ENCODE data around the gene ARHGDIG.
"Not testable (repeated sequence)": the region's sequence is repeated elsewhere in the genome, so short reads cannot be mapped to it uniquely, and the experiment has no call there.

ARHGDIG gene

DNA sequence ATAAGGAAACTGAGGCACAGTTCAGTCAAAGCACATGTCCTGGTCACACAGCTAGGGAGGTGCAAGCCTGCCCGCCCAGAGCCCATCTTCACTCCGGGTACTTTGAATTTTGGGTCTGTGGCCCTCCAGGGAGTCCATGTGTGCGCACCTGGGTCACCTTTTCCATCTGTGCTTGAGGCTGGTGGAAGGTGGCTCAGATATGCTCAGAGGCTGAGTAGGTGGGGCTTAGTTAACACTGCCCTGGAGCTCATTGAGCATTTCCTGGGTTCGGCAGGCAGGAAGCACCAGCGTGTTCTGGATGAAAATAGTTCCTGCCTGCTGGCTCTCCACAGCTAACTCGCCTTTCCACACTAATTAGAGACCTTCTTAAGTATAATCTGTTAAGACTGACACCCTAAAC is 26.6 kb upstream of the ARHGDIG start:
- Histone ChIP-seq H3K9ac (ENCODE audit: low read length) (no peak overlapping the region), H3K4me3 (ENCODE audit: low read depth in 1 of 2, low read length in 2 of 2) (no peak overlapping the region), H3K9me3 (ENCODE audit: low read length) (no peaks in the 10 kb centered on the region), H3K27me3 (ENCODE audit: control insufficient read depth in 1 of 2, insufficient read depth in 2 of 2, low read length in 2 of 2) (no peaks in the 10 kb centered on the region), H3K4me1 (ENCODE audit: insufficient read depth, low read length) (no peaks in the 10 kb centered on the region), H3K36me3 (ENCODE audit: insufficient read depth, low read length) (peaks cover 26% of the 10 kb centered on the region), H3K27ac (ENCODE audit: low read depth, low read length) (no peak overlapping the region)

DNA sequence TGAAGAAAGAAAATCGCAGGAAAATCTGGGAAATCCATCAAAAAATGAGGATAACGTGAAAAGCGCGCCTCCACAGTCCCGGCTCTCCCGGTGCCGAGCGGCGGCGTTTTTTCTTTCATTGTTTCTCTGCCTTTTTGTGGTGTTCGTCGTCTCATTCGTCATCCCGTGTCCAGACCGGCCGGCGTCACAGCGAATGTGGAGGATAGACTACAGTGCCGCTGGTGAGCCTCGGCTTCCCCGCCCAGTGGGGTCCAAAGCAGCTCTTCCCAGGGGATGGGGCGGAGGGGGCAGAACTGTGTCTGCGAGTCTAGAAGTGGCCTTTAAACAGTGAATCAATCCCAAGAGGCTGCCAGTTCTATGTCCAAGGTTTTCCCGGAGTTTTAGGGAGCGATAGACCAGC is 25.9 kb upstream of the ARHGDIG start:
- Histone ChIP-seq H3K9ac (ENCODE audit: low read length) (no peak overlapping the region), H3K27ac (ENCODE audit: low read depth, low read length) (no peak overlapping the region), H3K4me1 (ENCODE audit: insufficient read depth, low read length) (no peaks in the 10 kb centered on the region), H3K27me3 (ENCODE audit: control insufficient read depth in 1 of 2, insufficient read depth in 2 of 2, low read length in 2 of 2) (no peaks in the 10 kb centered on the region), H3K9me3 (ENCODE audit: low read length) (no peaks in the 10 kb centered on the region), H3K4me3 (ENCODE audit: low read depth in 1 of 2, low read length in 2 of 2) (no peak overlapping the region), H3K36me3 (ENCODE audit: insufficient read depth, low read length) (peaks cover 30% of the 10 kb centered on the region)

- Histone ChIP-seq H3K36me3 (ENCODE audit: insufficient read depth, low read length) (peaks cover 35% of the 10 kb centered on the region), H3K4me1 (ENCODE audit: insufficient read depth, low read length) (no peaks in the 10 kb centered on the region), H3K9ac (ENCODE audit: low read length) (no peak overlapping the region), H3K4me3 (ENCODE audit: low read depth in 1 of 2, low read length in 2 of 2) (no peak overlapping the region), H3K27ac (ENCODE audit: low read depth, low read length) (no peak overlapping the region), H3K9me3 (ENCODE audit: low read length) (no peaks in the 10 kb centered on the region), H3K27me3 (ENCODE audit: control insufficient read depth in 1 of 2, insufficient read depth in 2 of 2, low read length in 2 of 2) (no peaks in the 10 kb centered on the region)
Observed at GRCh38 chr16:255183-255582, 25.2 kb upstream of the ARHGDIG start.

DNA sequence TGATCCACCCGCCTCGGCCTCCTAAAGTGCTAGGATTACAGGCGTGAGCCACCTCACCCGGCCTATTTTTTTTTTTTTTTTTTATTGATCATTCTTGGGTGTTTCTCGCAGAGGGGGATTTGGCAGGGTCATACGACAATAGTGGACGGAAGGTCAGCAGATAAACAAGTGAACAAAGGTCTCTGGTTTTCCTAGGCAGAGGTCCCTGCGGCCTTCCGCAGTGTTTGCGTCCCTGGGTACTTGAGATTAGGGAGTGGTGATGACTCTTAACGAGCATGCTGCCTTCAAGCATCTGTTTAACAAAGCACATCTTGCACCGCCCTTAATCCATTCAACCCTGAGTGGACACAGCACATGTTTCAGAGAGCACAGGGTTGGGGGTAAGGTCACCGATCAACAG is 22.3 kb upstream of the ARHGDIG start:
- H3K36me3 ChIP-seq (ENCODE audit: insufficient read depth, low read length) = peaks cover 54% of the 10 kb centered on the region
- H3K4me3 ChIP-seq (ENCODE audit: low read depth in 1 of 2, low read length in 2 of 2); H3K4me1 ChIP-seq (ENCODE audit: insufficient read depth, low read length); H3K9ac ChIP-seq (ENCODE audit: low read length); H3K9me3 ChIP-seq (ENCODE audit: low read length); H3K27ac ChIP-seq (ENCODE audit: low read depth, low read length); H3K27me3 ChIP-seq (ENCODE audit: control insufficient read depth in 1 of 2, insufficient read depth in 2 of 2, low read length in 2 of 2): not testable (repeated sequence)

GRCh38 chr16:259226-259625 is 21.2 kb upstream of the ARHGDIG start:
- Histone ChIP-seq H3K27ac (ENCODE audit: low read depth, low read length) (no peak overlapping the region), H3K4me3 (ENCODE audit: low read depth in 1 of 2, low read length in 2 of 2) (no peak overlapping the region), H3K9me3 (ENCODE audit: low read length) (no peaks in the 10 kb centered on the region), H3K27me3 (ENCODE audit: control insufficient read depth in 1 of 2, insufficient read depth in 2 of 2, low read length in 2 of 2) (no peaks in the 10 kb centered on the region), H3K36me3 (ENCODE audit: insufficient read depth, low read length) (peaks cover 58% of the 10 kb centered on the region), H3K4me1 (ENCODE audit: insufficient read depth, low read length) (no peaks in the 10 kb centered on the region), H3K9ac (ENCODE audit: low read length) (no peak overlapping the region)

GRCh38 chr16:259814-260253 is 20.6 kb upstream of the ARHGDIG start:
- no peak overlapping the region for H3K4me3 ChIP-seq (ENCODE audit: low read depth in 1 of 2, low read length in 2 of 2)
- H3K36me3 ChIP-seq (ENCODE audit: insufficient read depth, low read length) = peaks cover 58% of the 10 kb centered on the region
- H3K9ac ChIP-seq (ENCODE audit: low read length) = no peak overlapping the region
- H3K27me3 ChIP-seq (ENCODE audit: control insufficient read depth in 1 of 2, insufficient read depth in 2 of 2, low read length in 2 of 2) = no peaks in the 10 kb centered on the region
- H3K27ac ChIP-seq (ENCODE audit: low read depth, low read length) = no peak overlapping the region
- H3K4me1 ChIP-seq (ENCODE audit: insufficient read depth, low read length) = no peaks in the 10 kb centered on the region
- H3K9me3 ChIP-seq (ENCODE audit: low read length) = no peaks in the 10 kb centered on the region

- no peak overlapping the region for H3K27ac ChIP-seq (ENCODE audit: low read depth, low read length)
- no peaks in the 10 kb centered on the region for H3K9me3 ChIP-seq (ENCODE audit: low read length)
- H3K27me3 ChIP-seq (ENCODE audit: control insufficient read depth in 1 of 2, insufficient read depth in 2 of 2, low read length in 2 of 2) = no peaks in the 10 kb centered on the region
- H3K36me3 ChIP-seq (ENCODE audit: insufficient read depth, low read length) = peaks cover 60% of the 10 kb centered on the region
- no peaks in the 10 kb centered on the region for H3K4me1 ChIP-seq (ENCODE audit: insufficient read depth, low read length)
- no peak overlapping the region for H3K9ac ChIP-seq (ENCODE audit: low read length)
- H3K4me3 ChIP-seq (ENCODE audit: low read depth in 1 of 2, low read length in 2 of 2) = no peak overlapping the region
Observed at GRCh38 chr16:260326-260725, 20.1 kb upstream of the ARHGDIG start.

DNA sequence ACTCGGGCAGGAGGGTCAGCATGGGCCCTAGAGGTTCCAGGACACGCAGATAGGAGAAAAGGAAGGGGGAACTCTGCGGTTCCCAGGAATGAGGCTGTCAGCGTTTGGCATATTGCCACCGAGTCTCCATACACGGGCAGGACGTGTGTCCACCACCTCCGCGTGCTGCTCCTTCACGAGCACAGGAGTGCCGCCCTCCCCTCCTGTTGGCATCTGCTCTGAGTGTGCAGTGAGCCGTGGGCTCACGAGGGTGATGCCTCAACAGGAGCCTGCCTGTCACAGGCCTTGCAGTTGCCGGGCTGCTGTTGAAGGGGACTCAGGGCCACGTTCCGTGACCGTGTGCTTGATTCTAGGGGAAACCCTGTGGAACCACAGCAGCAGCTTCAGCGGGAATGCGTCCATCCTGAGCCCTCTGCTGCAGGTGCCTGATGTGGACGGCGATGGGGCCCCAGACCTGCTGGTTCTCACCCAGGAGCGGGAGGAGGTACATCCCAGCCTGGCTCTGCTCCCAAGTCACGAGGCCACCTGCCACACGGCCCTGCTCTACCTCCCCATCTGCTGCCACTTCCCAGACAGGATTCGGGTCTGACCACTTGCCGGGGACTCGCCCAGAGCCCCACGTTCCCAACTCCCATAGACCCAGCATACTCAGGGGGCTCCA is 19.2 kb upstream of the ARHGDIG start:
- Histone ChIP-seq H3K4me3 (ENCODE audit: low read depth in 1 of 2, low read length in 2 of 2) (no peak overlapping the region), H3K27ac (ENCODE audit: low read depth, low read length) (no peak overlapping the region), H3K36me3 (ENCODE audit: insufficient read depth, low read length) (peaks cover 60% of the 10 kb centered on the region), H3K9ac (ENCODE audit: low read length) (no peak overlapping the region), H3K4me1 (ENCODE audit: insufficient read depth, low read length) (no peaks in the 10 kb centered on the region), H3K9me3 (ENCODE audit: low read length) (no peaks in the 10 kb centered on the region), H3K27me3 (ENCODE audit: control insufficient read depth in 1 of 2, insufficient read depth in 2 of 2, low read length in 2 of 2) (no peaks in the 10 kb centered on the region)

DNA sequence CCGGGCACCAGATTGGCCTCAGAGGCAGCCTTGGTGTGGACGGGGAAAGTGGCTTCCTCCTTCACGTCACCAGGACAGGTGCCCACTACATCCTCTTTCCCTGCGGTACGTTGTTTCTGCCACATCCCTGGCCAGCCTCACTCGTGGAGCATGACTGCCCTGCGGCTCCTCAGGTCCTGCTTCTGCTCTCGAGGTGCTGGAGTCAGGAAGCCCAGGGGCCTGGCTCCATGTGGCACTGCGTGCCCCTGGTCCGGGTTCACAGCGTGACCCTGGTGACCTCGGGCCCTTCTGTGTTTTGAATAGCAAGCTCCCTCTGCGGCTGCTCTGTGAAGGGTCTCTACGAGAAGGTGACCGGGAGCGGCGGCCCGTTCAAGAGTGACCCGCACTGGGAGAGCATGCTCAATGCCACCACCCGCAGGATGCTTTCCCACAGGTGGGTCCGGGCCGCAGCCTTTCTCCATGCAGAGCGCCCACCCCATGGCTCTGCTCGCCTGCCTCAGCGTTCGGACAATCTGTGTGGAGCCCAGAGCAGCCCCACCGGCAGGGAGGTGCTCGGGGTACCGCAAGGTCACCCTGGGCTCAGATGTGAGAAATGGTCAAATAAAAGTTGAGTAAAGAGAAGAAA is 18.2 kb upstream of the ARHGDIG start:
- no peak overlapping the region for H3K27ac ChIP-seq (ENCODE audit: low read depth, low read length)
- no peaks in the 10 kb centered on the region for H3K27me3 ChIP-seq (ENCODE audit: control insufficient read depth in 1 of 2, insufficient read depth in 2 of 2, low read length in 2 of 2)
- H3K4me3 ChIP-seq (ENCODE audit: low read depth in 1 of 2, low read length in 2 of 2) = no peak overlapping the region
- no peak overlapping the region for H3K9ac ChIP-seq (ENCODE audit: low read length)
- peaks cover 60% of the 10 kb centered on the region for H3K36me3 ChIP-seq (ENCODE audit: insufficient read depth, low read length)
- no peaks in the 10 kb centered on the region for H3K9me3 ChIP-seq (ENCODE audit: low read length)
- no peaks in the 10 kb centered on the region for H3K4me1 ChIP-seq (ENCODE audit: insufficient read depth, low read length)

DNA sequence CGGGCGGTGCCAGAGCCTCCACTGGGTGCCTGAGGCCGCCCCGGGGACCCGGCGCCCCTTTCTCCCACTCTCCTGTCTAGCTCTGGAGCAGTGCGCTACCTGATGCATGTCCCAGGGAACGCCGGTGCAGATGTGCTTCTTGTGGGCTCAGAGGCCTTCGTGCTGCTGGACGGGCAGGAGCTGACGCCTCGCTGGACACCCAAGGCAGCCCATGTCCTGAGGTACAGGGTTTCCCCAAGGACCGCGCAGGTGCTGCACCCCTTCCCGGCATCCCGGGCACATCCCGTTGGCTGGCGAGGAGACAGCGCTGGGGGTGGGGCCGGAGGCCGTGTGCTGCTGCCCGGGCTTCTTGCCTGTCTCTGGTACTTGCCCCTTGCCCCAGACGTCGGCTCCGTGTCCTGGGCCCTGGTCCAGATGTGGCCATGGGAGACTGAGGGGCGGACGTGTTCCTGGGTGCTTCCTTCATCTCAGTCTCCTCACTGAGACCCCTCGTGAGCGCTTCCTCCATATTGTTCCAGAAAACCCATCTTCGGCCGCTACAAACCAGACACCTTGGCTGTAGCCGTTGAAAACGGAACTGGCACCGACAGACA is 17.1 kb upstream of the ARHGDIG start:
- Histone ChIP-seq H3K9ac (ENCODE audit: low read length) (no peak overlapping the region), H3K27ac (ENCODE audit: low read depth, low read length) (no peak overlapping the region), H3K36me3 (ENCODE audit: insufficient read depth, low read length) (peaks cover 60% of the 10 kb centered on the region), H3K9me3 (ENCODE audit: low read length) (no peaks in the 10 kb centered on the region), H3K4me1 (ENCODE audit: insufficient read depth, low read length) (no peaks in the 10 kb centered on the region), H3K4me3 (ENCODE audit: low read depth in 1 of 2, low read length in 2 of 2) (no peak overlapping the region), H3K27me3 (ENCODE audit: control insufficient read depth in 1 of 2, insufficient read depth in 2 of 2, low read length in 2 of 2) (no peaks in the 10 kb centered on the region)

- Histone ChIP-seq H3K9me3 (ENCODE audit: low read length) (no peaks in the 10 kb centered on the region), H3K27ac (ENCODE audit: low read depth, low read length) (no peak overlapping the region), H3K4me1 (ENCODE audit: insufficient read depth, low read length) (no peaks in the 10 kb centered on the region), H3K36me3 (ENCODE audit: insufficient read depth, low read length) (peaks cover 60% of the 10 kb centered on the region), H3K9ac (ENCODE audit: low read length) (no peak overlapping the region), H3K4me3 (ENCODE audit: low read depth in 1 of 2, low read length in 2 of 2) (no peak overlapping the region), H3K27me3 (ENCODE audit: control insufficient read depth in 1 of 2, insufficient read depth in 2 of 2, low read length in 2 of 2) (no peaks in the 10 kb centered on the region)
Observed at GRCh38 chr16:263944-264343, 16.4 kb upstream of the ARHGDIG start.

Measured in muscle layer of colon (tissue), 2 donors.